H9 (cell line): Measurements from ENCODE around the gene MYO1D. TPM values are rescaled to one million over a fixed set of nuclear protein-coding genes. Genes with fewer than 3 reads are reported as not detected.

ENCODE experiments used
- DNase-seq: peaks from one replicate; pipeline ENCODE4 v3.0.0-alpha.2; 2017
- H2AFZ ChIP-seq: one replicate; pipeline ENCODE4 v1.6.1; 2013; ENCODE audit warnings: mild to moderate bottlenecking, low read length, control low read depth, moderate library complexity
- H2AK5ac ChIP-seq: 2 replicates; pipeline ENCODE4 v1.6.1; 2013; ENCODE audit warnings: low read length, control low read depth, mixed read lengths; ENCODE audit not compliant: insufficient read length
- H2BK120ac ChIP-seq: one replicate; pipeline ENCODE4 v1.6.1; 2013; ENCODE audit warnings: low read depth, mild to moderate bottlenecking, low read length, control low read depth, inconsistent platforms; ENCODE audit not compliant: poor library complexity, severe bottlenecking
- H2BK12ac ChIP-seq: 2 replicates; pipeline ENCODE4 v1.6.1; 2013; ENCODE audit warnings: low read length, control low read depth, mixed read lengths, low read depth; ENCODE audit not compliant: insufficient read length
- H2BK15ac ChIP-seq: 2 replicates; pipeline ENCODE4 v1.6.1; 2013; ENCODE audit warnings: low read depth, low read length, control low read depth
- H2BK20ac ChIP-seq: one replicate; pipeline ENCODE4 v1.6.1; 2013; ENCODE audit warnings: low read depth, mild to moderate bottlenecking, low read length, control low read depth, inconsistent platforms; ENCODE audit not compliant: poor library complexity, severe bottlenecking
- H2BK5ac ChIP-seq: 2 replicates; pipeline ENCODE4 v1.6.1; 2013; ENCODE audit warnings: low read length, control low read depth, mixed read lengths; ENCODE audit not compliant: insufficient read length
- H3K14ac ChIP-seq: 2 replicates; pipeline ENCODE4 v1.6.1; 2013; ENCODE audit warnings: low read length, control low read depth; ENCODE audit not compliant: insufficient read depth
- H3K18ac ChIP-seq: 2 replicates; pipeline ENCODE4 v1.6.1; 2013; ENCODE audit warnings: low read depth, mild to moderate bottlenecking, mixed read lengths, low read length, control low read depth; ENCODE audit not compliant: insufficient read length
- H3K23ac ChIP-seq: 2 replicates; pipeline ENCODE4 v1.6.1; 2013; ENCODE audit warnings: low read length, control low read depth, mixed read lengths, low read depth; ENCODE audit not compliant: insufficient read length
- H3K23me2 ChIP-seq: 2 replicates; pipeline ENCODE4 v1.6.1; 2013; ENCODE audit warnings: low read depth, mild to moderate bottlenecking, mixed read lengths, low read length, control low read depth; ENCODE audit not compliant: insufficient read length, poor library complexity, severe bottlenecking
- H3K27ac ChIP-seq: 2 replicates; pipeline ENCODE4 v1.5.1; 2013; ENCODE audit warnings: low read length, control low read depth, mixed read lengths, low read depth; ENCODE audit not compliant: insufficient read length
- H3K27me3 ChIP-seq: 2 replicates; pipeline ENCODE4 v1.6.1; 2013; ENCODE audit warnings: low read length, control low read depth, inconsistent platforms; ENCODE audit not compliant: insufficient read depth
- H3K4ac ChIP-seq: 2 replicates; pipeline ENCODE4 v1.6.1; 2013; ENCODE audit warnings: low read depth, mild to moderate bottlenecking, control low read depth, inconsistent platforms, low read length, moderate library complexity
- H3K4me1 ChIP-seq: 2 replicates; pipeline ENCODE4 v1.6.1; 2013; ENCODE audit warnings: low read length, control low read depth, inconsistent platforms; ENCODE audit not compliant: insufficient read depth
- H3K4me2 ChIP-seq: 2 replicates; pipeline ENCODE4 v1.6.1; 2013; ENCODE audit warnings: low read length, control low read depth, mixed read lengths; ENCODE audit not compliant: insufficient read length, insufficient read depth
- H3K56ac ChIP-seq: 2 replicates; pipeline ENCODE4 v1.6.1; 2013; ENCODE audit warnings: low read depth, mild to moderate bottlenecking, mixed read lengths, low read length, control low read depth; ENCODE audit not compliant: insufficient read length
- H3K79me1 ChIP-seq: 2 replicates; pipeline ENCODE4 v1.6.1; 2013; ENCODE audit warnings: low read depth, mild to moderate bottlenecking, moderate library complexity, low read length, control low read depth, inconsistent platforms; ENCODE audit not compliant: insufficient read depth, poor library complexity, severe bottlenecking
- H3K79me2 ChIP-seq: 2 replicates; pipeline ENCODE4 v1.6.1; 2013; ENCODE audit warnings: low read length, control low read depth, inconsistent platforms; ENCODE audit not compliant: insufficient read depth
- H3K9ac ChIP-seq: 2 replicates; pipeline ENCODE4 v1.6.1; 2013; ENCODE audit warnings: low read length, control low read depth, mixed read lengths; ENCODE audit not compliant: insufficient read length; ENCODE audit errors: extremely low read depth
- H3K9me3 ChIP-seq: one replicate; pipeline ENCODE4 v1.6.1; 2013; ENCODE audit warnings: low read depth, low read length, inconsistent platforms; ENCODE audit not compliant: control insufficient read depth
- H3T11ph ChIP-seq: one replicate; pipeline ENCODE4 v1.6.1; 2013; ENCODE audit warnings: mild to moderate bottlenecking, low read length, control low read depth, inconsistent platforms
- H4K20me1 ChIP-seq: one replicate; pipeline ENCODE4 v1.6.1; 2013; ENCODE audit not compliant: control insufficient read depth, insufficient read length, insufficient read depth
- H4K5ac ChIP-seq: 2 replicates; pipeline ENCODE4 v1.6.1; 2013; ENCODE audit warnings: low read depth, mild to moderate bottlenecking, mixed read lengths, low read length, control low read depth; ENCODE audit not compliant: insufficient read length
- H4K8ac ChIP-seq: replicated peaks from 2 replicates; pipeline ENCODE4 v1.6.1; 2013; ENCODE audit warnings: low read length, control low read depth, mixed read lengths, low read depth; ENCODE audit not compliant: insufficient read length
- H4K91ac ChIP-seq: 2 replicates; pipeline ENCODE4 v1.6.1; 2013; ENCODE audit warnings: low read depth, mild to moderate bottlenecking, moderate library complexity, mixed read lengths, low read length, control low read depth; ENCODE audit not compliant: insufficient read length
- H3K27ac Mint-ChIP-seq, 3 experiments: 2 replicates in 2 of 3; 3 replicates in 1 of 3; pipeline ENCODE4 v1.8.0; 2020 to 2021; ENCODE audit warnings: mixed read lengths in 3 of 3, mild to moderate bottlenecking in 1 of 3, moderate library complexity in 1 of 3
- H3K27me3 Mint-ChIP-seq: 2 replicates; pipeline ENCODE4 v1.8.0; 2021; ENCODE audit warnings: low read depth, mild to moderate bottlenecking, moderate library complexity, mixed read lengths
- H3K36me3 Mint-ChIP-seq, 3 experiments: 2 replicates in 2 of 3; 3 replicates in 1 of 3; pipeline ENCODE4 v1.8.0; 2020 to 2021; ENCODE audit warnings: low read depth in 3 of 3, mixed read lengths in 3 of 3; ENCODE audit not compliant: insufficient read depth in 1 of 3
- H3K4me1 Mint-ChIP-seq, 2 experiments: 2 replicates each; pipeline ENCODE4 v1.8.0; 2020; ENCODE audit warnings: mixed read lengths in 2 of 2
- H3K4me3 Mint-ChIP-seq, 2 experiments: 2 replicates in 1 of 2; 3 replicates in 1 of 2; pipeline ENCODE4 v1.8.0; 2020 to 2021; ENCODE audit warnings: mild to moderate bottlenecking in 2 of 2, mixed read lengths in 2 of 2, moderate library complexity in 1 of 2
- H3K9me3 Mint-ChIP-seq, 2 experiments: 2 replicates in 1 of 2; 3 replicates in 1 of 2; pipeline ENCODE4 v1.8.0; 2020; ENCODE audit warnings: mild to moderate bottlenecking in 2 of 2, mixed read lengths in 2 of 2, moderate library complexity in 1 of 2
- CTCF ChIP-seq: fragments of 200-600 bp; sonication (generic); conservative IDR thresholded peaks from 3 replicates; pipeline ENCODE4 v1.8.0; 2021; ENCODE audit warnings: antibody characterized with exemption, mild to moderate bottlenecking
- WGBS: extraction: QIAGEN DNeasy Blood & Tissue Kit; methylation state at CpG from one replicate; pipeline ENCODE4 v1.1.7; 2013; ENCODE audit warnings: missing lambda C conversion rate, low lambda C conversion rate, mixed read lengths; ENCODE audit not compliant: insufficient read length; ENCODE audit errors: extremely low coverage; 5-methylcytosine and 5-hydroxymethylcytosine counted together
- total RNA-seq: library from RNA; stranded (reverse); gene quantifications from 2 replicates; pipeline ENCODE4 v1.2.1, GENCODE V29; 2021

MYO1D gene
- total RNA-seq, 1 experiment from 2014 or later, result 19.0 TPM

- Histone ChIP-seq H2BK5ac (no peak overlapping the region), H4K91ac (no peak overlapping the region), H3K79me1 (no peaks in the 10 kb centered on the region), H4K8ac (no peak overlapping the region), H3K4me1 (no peaks in the 10 kb centered on the region), H3K23me2 (no peaks in the 10 kb centered on the region), H4K20me1 (no peaks in the 10 kb centered on the region), H2AK5ac (no peak overlapping the region), H2BK12ac (no peak overlapping the region), H3K18ac (no peak overlapping the region), H3K14ac (no peak overlapping the region), H2BK15ac (no peak overlapping the region), H3K56ac (no peak overlapping the region), H3K79me2 (no peaks in the 10 kb centered on the region), H3K23ac (no peak overlapping the region), H3K4ac (no peak overlapping the region), H4K5ac (no peak overlapping the region), H2BK20ac (no peak overlapping the region), H3K9ac (no peak overlapping the region), H3K27ac (no peak overlapping the region), H3K9me3 (no peaks in the 10 kb centered on the region), H3K4me2 (no peak overlapping the region), H2BK120ac (no peak overlapping the region), H3T11ph (no peak overlapping the region), H2AFZ (no peak overlapping the region), H3K27me3 (no peaks in the 10 kb centered on the region)
- DNase-seq, result no peak
- no peak for TF ChIP-seq CTCF
- no peaks in the 10 kb centered on the region for H3K27me3 Mint-ChIP-seq
- H3K4me1 Mint-ChIP-seq, result peaks cover 5 to 7% of the 10 kb centered on the region in 2 experiments
- peaks cover 2 to 4% of the 10 kb centered on the region in 2 experiments; a peak in 2 of 5 replicates for H3K9me3 Mint-ChIP-seq
- H3K36me3 Mint-ChIP-seq, result peaks cover 4 to 9% (median 8%) of the 10 kb centered on the region in 3 experiments; a peak in 5 of 7 replicates
- H3K4me3 Mint-ChIP-seq, result no peak overlapping the region
- H3K27ac Mint-ChIP-seq, result no peak overlapping the region; a peak in 1 of 7 replicates
- WGBS, result no CpG with 5 or more reads among the region's 8 CpGs
Observed at GRCh38 chr17:32536736-32537643, 339.9 kb downstream of the MYO1D start.
